Body of pancreas (tissue), 4 donors: ENCODE results near the gene PPDPF. TPM values are rescaled to one million over a fixed set of nuclear protein-coding genes. Genes with fewer than 3 reads are reported as not detected.

Experiments used
- ATAC-seq: fragments of 150-250 bp; one replicate; pipeline ENCODE4 v1.9.1; 2016
- DNase-seq, 4 donors: peaks; one replicate each; pipeline ENCODE4 v3.0.0-alpha.2; 2019
- H3K27ac ChIP-seq, 4 donors: fragments of 200-600 bp; sonication (generic); 1 replicate in 3 of 4; 2 replicates in 1 of 4; pipeline versions ENCODE4 v1.5.1 to v1.6.1; 2016 to 2019; ENCODE audit warnings: mild to moderate bottlenecking in 1 of 4, mixed read lengths in 1 of 4, moderate library complexity in 1 of 4
- H3K27me3 ChIP-seq, 2 donors: fragments of 200-600 bp; sonication (generic); one replicate each; pipeline ENCODE4 v1.6.0; 2016; ENCODE audit warnings: mild to moderate bottlenecking in 1 of 2
- H3K36me3 ChIP-seq, 2 donors: fragments of 200-600 bp; sonication (generic); replicated peaks in 1 of 2; 2 replicates each; pipeline ENCODE4 v1.5.1; 2016; ENCODE audit warnings: low read depth in 2 of 2; ENCODE audit not compliant: insufficient read depth in 1 of 2
- H3K4me1 ChIP-seq: fragments of 200-600 bp; sonication (generic); one replicate; pipeline ENCODE4 v1.6.0; 2016
- H3K4me3 ChIP-seq, 2 donors: fragments of 200-600 bp; sonication (generic); 1 replicate in 1 of 2; 2 replicates in 1 of 2; pipeline ENCODE4 v1.5.1; 2016 to 2019
- H3K9me3 ChIP-seq, 3 donors: fragments of 200-600 bp; sonication (generic); 1 replicate in 2 of 3; 2 replicates in 1 of 3; pipeline ENCODE4 v1.5.1; 2016
- POLR2A ChIP-seq, 3 donors: fragments of 450-650 bp; IDR thresholded peaks; one replicate each; pipeline ENCODE4 v1.6.1; 2016; ENCODE audit warnings: antibody characterized with exemption in 3 of 3, mild to moderate bottlenecking in 2 of 3
- WGBS, 2 donors: methylation state at CpG; one replicate each; pipeline ENCODE4 v1.1.5; 2017; 5-methylcytosine and 5-hydroxymethylcytosine counted together
- intact Hi-C: fragments of 100-400 bp; cut with DNase I; formaldehyde crosslinking; loops from one replicate; pipeline ENCODE4 v1.15.1; 2023
- total RNA-seq, 2 donors: library from RNA; depleted of rRNA; stranded (reverse); fragments of >200 nt; gene quantifications; one replicate each; pipeline ENCODE4 v1.1.0, GENCODE V29; 2016
- TF ChIP-seq, protein P1 (sequence below), 7 experiments: fragments of 450-650 bp in 4 of 7; fragments of 200-600 bp in 3 of 7; sonication (generic) in 3 of 7; IDR thresholded peaks; one replicate each; pipeline ENCODE4 v1.5.1; 2016 to 2019; ENCODE audit warnings: antibody characterized with exemption in 7 of 7

PPDPF gene
- total RNA-seq, 2 donors from 2014 or later: 69.9 to 106 TPM

DNA sequence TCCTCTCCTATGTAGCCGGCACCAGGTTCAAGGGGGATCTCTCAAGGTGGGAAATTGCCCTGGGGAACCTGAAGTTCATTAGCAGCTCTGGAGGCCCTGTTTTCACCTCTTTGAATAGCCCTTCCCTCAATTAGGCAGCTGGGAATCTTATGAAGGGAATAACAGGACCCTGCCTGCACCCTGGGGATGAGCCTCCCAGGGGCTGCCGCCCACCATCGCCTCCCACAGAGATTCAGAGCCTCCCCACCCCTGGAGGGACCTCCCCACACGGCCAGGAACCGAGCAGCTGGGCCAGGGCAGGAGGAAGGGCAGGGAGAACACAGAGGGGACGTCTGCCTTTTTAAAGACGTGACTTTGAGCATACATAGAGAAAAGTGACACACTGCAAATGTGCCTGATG lies 17.0 kb upstream of the PPDPF start:
- H3K4me3 ChIP-seq: no peak overlapping the region
- 58 to 63% methylated on average over 6 to 7 of the region's 7 CpGs for WGBS, 2 donors
- no peaks in the 10 kb centered on the region for H3K36me3 ChIP-seq
- peaks cover 0 to 5% of the 10 kb centered on the region in 2 donors for H3K27me3 ChIP-seq
- no peak for ATAC-seq
- no peak for DNase-seq
- TF ChIP-seq POLR2A (IDR thresholded peaks at IDR 0.05): no peak
- TF ChIP-seq, protein P1, sequence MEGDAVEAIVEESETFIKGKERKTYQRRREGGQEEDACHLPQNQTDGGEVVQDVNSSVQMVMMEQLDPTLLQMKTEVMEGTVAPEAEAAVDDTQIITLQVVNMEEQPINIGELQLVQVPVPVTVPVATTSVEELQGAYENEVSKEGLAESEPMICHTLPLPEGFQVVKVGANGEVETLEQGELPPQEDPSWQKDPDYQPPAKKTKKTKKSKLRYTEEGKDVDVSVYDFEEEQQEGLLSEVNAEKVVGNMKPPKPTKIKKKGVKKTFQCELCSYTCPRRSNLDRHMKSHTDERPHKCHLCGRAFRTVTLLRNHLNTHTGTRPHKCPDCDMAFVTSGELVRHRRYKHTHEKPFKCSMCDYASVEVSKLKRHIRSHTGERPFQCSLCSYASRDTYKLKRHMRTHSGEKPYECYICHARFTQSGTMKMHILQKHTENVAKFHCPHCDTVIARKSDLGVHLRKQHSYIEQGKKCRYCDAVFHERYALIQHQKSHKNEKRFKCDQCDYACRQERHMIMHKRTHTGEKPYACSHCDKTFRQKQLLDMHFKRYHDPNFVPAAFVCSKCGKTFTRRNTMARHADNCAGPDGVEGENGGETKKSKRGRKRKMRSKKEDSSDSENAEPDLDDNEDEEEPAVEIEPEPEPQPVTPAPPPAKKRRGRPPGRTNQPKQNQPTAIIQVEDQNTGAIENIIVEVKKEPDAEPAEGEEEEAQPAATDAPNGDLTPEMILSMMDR (IDR thresholded peaks at IDR 0.05): no peak
- H3K9me3 ChIP-seq: peaks cover 0 to 13% (median 0%) of the 10 kb centered on the region in 3 donors
- H3K4me1 ChIP-seq: peaks cover 8% of the 10 kb centered on the region
- no peak overlapping the region for H3K27ac ChIP-seq
- intact Hi-C loops: no loop called here

DNA sequence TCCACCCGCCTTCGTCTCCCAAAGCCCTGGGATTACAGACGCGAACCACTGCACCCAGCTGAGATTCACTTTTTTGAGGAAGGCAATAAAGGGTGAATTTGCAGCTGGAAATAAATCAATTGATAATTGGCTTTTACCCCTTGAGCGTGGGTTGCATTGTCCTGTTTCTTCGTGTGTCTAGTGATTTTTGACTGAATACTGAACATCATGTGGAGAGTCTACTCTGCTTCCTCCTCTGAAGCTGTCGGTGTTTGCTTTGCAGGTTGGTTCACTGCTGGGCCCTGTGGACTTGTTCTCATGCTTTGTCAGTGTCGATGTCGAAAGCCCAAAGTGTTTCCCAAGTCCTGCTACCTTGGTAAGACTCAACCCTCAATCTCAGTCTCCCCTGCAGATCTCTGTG lies 15.9 kb upstream of the PPDPF start:
- TF ChIP-seq, protein P1 (IDR thresholded peaks at IDR 0.05): no peak
- no peak for TF ChIP-seq POLR2A (IDR thresholded peaks at IDR 0.05)
- ATAC-seq: no peak
- no peak for DNase-seq
- Histone ChIP-seq H3K27ac (no peak overlapping the region), H3K36me3 (no peaks in the 10 kb centered on the region), H3K4me1 (no peaks in the 10 kb centered on the region), H3K27me3 (peaks cover 0 to 5% of the 10 kb centered on the region in 2 donors), H3K4me3 (no peak overlapping the region), H3K9me3 (peaks cover 0 to 13% (median 0%) of the 10 kb centered on the region in 3 donors)
- WGBS, 2 donors: 70 to 80% methylated on average over 9 of the region's 9 CpGs
- intact Hi-C loops: no loop called here

DNA sequence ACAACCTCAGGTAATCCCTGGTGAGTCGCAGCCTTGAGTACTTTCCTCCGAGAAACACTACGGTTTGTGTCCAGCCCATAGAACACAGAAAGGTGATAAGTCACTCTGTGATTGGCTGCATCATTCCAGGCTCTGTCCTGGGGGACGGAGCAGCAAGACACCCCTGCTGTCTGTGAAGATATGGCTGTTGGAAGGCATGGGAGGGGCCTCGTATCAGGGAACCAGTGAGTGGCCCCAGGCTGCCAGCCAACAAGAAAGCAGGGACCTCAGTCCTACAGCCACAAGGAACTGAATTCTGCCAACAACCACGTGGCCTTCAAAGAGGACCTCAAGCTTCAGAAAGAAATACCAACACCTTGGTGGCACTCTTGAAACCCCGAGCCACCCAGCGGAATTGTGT lies 15.3 kb upstream of the PPDPF start:
- Histone ChIP-seq H3K27me3 (peaks cover 0 to 5% of the 10 kb centered on the region in 2 donors), H3K27ac (no peak overlapping the region), H3K4me1 (no peaks in the 10 kb centered on the region), H3K9me3 (peaks cover 0 to 13% (median 0%) of the 10 kb centered on the region in 3 donors), H3K36me3 (no peaks in the 10 kb centered on the region), H3K4me3 (no peak overlapping the region)
- no peak for DNase-seq
- WGBS, 2 donors: 73 to 80% methylated on average over 5 to 8 of the region's 8 CpGs
- TF ChIP-seq POLR2A (IDR thresholded peaks at IDR 0.05): no peak
- TF ChIP-seq, protein P1 (IDR thresholded peaks at IDR 0.05): no peak
- intact Hi-C loops: no loop called here
- ATAC-seq: no peak

DNA sequence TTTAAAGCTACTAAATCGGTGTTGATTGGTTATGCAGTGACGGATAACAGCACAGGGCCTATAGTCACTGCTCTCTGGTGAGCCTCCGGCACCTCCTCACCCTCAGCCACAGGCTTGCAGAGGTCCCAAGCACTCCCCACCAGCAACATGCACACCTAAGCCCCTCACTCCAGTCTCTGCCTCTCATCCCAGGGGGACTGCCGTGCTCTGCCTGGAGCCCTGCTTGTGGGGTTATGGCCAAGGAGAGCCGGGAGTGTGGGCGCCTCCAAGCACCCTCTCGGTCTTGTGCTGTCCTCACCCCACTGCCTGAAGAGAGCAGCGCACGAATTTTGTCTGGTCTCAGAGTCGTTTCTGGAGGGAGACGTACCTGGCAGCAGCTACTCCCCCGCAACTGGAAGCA lies 14.8 kb upstream of the PPDPF start:
- H3K4me3 ChIP-seq: no peak overlapping the region
- peaks cover 0 to 13% (median 0%) of the 10 kb centered on the region in 3 donors for H3K9me3 ChIP-seq
- peaks cover 0 to 5% of the 10 kb centered on the region in 2 donors for H3K27me3 ChIP-seq
- H3K4me1 ChIP-seq: no peaks in the 10 kb centered on the region
- ATAC-seq: no peak
- intact Hi-C loops: no loop called here
- DNase-seq: no peak
- no peak overlapping the region for H3K27ac ChIP-seq
- 78 to 84% methylated on average over 10 to 12 of the region's 12 CpGs for WGBS, 2 donors
- TF ChIP-seq, protein P1 (IDR thresholded peaks at IDR 0.05): no peak
- TF ChIP-seq POLR2A (IDR thresholded peaks at IDR 0.05): no peak
- H3K36me3 ChIP-seq: no peaks in the 10 kb centered on the region

DNA sequence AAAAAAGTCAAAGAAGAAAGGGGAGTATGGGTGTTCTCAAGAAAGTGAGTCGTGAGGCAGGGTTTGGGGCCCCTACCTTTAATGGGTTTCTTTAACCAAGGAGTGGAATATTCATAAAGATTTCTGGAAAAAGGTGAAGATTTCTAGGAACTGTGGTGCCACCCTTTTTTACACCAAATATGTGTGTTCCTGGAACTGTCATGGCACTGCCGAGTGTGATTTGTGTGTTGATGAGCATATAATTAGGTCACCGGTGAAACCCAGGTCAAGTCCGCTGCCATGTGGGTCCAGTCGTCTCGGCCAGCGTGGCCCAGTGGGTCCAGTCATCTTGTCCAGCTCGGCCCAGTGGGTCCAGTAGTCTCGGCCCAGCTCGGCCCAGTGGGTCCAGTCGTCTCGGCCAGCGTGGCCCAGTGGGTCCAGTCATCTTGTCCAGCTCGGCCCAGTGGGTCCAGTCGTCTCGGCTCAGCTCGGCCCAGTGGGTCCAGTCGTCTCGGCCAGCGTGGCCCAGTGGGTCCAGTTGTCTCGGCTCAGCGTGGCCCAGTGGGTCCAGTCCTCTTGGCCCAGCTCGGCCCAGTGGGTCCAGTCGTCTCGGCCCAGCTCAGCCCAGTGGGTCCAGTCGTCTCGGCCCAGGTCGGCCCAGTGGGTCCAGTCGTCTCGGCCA lies 13.4 kb upstream of the PPDPF start:
- intact Hi-C loops: no loop called here

More for the DNA sequence above, 13.4 kb upstream of the PPDPF start:
- DNase-seq (no peak), ATAC-seq (no peak)
- Histone ChIP-seq H3K9me3 (peaks cover 0 to 13% (median 0%) of the 10 kb centered on the region in 3 donors), H3K4me3 (no peak overlapping the region), H3K36me3 (no peaks in the 10 kb centered on the region), H3K27ac (no peak overlapping the region), H3K4me1 (no peaks in the 10 kb centered on the region), H3K27me3 (peaks cover 0 to 5% of the 10 kb centered on the region in 2 donors)
- TF ChIP-seq, protein P1 (IDR thresholded peaks at IDR 0.05): no peak
- TF ChIP-seq POLR2A (IDR thresholded peaks at IDR 0.05): no peak
- WGBS, 2 donors: 82 to 93% methylated on average over 12 to 30 of the region's 30 CpGs
